OCI-LY7 (cell line): ENCODE measurements around the gene SLC39A12. TPM values are rescaled to one million over a fixed set of nuclear protein-coding genes. Genes with fewer than 3 reads are reported as not detected.

Experiments
- BruUV-seq: library from RNA; stranded (reverse); fragments of 400-500 nt; replicated peaks from 2 replicates; lab custom pipeline; 2021; lab: Mats Ljungman, UMichigan
- CTCF ChIA-PET: fragments of 300-600 bp; sonication (Branson Sonifier 250); formaldehyde crosslinking; loops from one replicate; lab custom pipeline; 2022; ENCODE audit warnings: antibody characterized with exemption; ENCODE audit not compliant: unreplicated experiment; lab: Charles Lee
- POLR2A ChIA-PET: fragments of 300-600 bp; sonication (Branson Sonifier 250); formaldehyde crosslinking; loops from one replicate; lab custom pipeline; 2022; ENCODE audit warnings: antibody characterized with exemption; lab: Charles Lee
- DNase-seq: peaks from one replicate; pipeline ENCODE4 v3.0.0-alpha.2; 2015; ENCODE audit warnings: low spot score
- H2AFZ ChIP-seq: fragments of 200-600 bp; sonication (generic), shearing (Covaris generic); 2 replicates; pipeline ENCODE4 v1.6.1; 2014; ENCODE audit warnings: mild to moderate bottlenecking, antibody characterized with exemption, low read length, moderate library complexity
- H3K27ac ChIP-seq: fragments of 200-600 bp; sonication (generic); 2 replicates; pipeline ENCODE4 v1.5.1; 2014; ENCODE audit warnings: mixed run types, low read depth, mild to moderate bottlenecking, moderate library complexity, low read length, inconsistent platforms; ENCODE audit not compliant: poor library complexity, severe bottlenecking
- H3K36me3 ChIP-seq: fragments of 200-600 bp; sonication (generic); 2 replicates; pipeline ENCODE4 v1.6.1; 2014; ENCODE audit warnings: mild to moderate bottlenecking, antibody characterized with exemption, low read length, moderate library complexity, mixed read lengths; ENCODE audit not compliant: insufficient read depth
- H3K4me1 ChIP-seq: fragments of 200-600 bp; sonication (generic); 2 replicates; pipeline ENCODE4 v1.5.1; 2014; ENCODE audit warnings: mild to moderate bottlenecking, low read length; ENCODE audit not compliant: insufficient read depth, poor library complexity, severe bottlenecking
- H3K4me2 ChIP-seq: fragments of 200-600 bp; sonication (generic); 2 replicates; pipeline ENCODE4 v1.6.1; 2014; ENCODE audit warnings: mild to moderate bottlenecking, low read length
- H3K4me3 ChIP-seq: fragments of 200-600 bp; sonication (generic); 2 replicates; pipeline ENCODE4 v1.5.1; 2014; ENCODE audit warnings: mild to moderate bottlenecking, low read depth, low read length; ENCODE audit not compliant: poor library complexity, severe bottlenecking
- H3K79me2 ChIP-seq: fragments of 200-600 bp; sonication (generic); 2 replicates; pipeline ENCODE4 v1.6.1; 2016; ENCODE audit warnings: low read depth, mild to moderate bottlenecking, low read length, moderate library complexity, mixed read lengths; ENCODE audit not compliant: insufficient read depth
- H3K9me2 ChIP-seq: fragments of 200-600 bp; sonication (generic); 2 replicates; pipeline ENCODE4 v1.6.1; 2016; ENCODE audit warnings: mild to moderate bottlenecking, low read length, mixed read lengths; ENCODE audit not compliant: insufficient read depth
- H3K9me3 ChIP-seq: fragments of 200-600 bp; sonication (generic); 2 replicates; pipeline ENCODE4 v1.6.1; 2014; ENCODE audit warnings: mild to moderate bottlenecking, mixed run types, low read length, mixed read lengths
- H4K20me1 ChIP-seq: fragments of 200-600 bp; sonication (generic); 2 replicates; pipeline ENCODE4 v1.6.1; 2014; ENCODE audit warnings: mild to moderate bottlenecking, antibody characterized with exemption, low read length, moderate library complexity, mixed read lengths; ENCODE audit not compliant: insufficient read depth
- CTCF ChIP-seq: fragments of 200-600 bp; sonication (generic); conservative IDR thresholded peaks from 2 replicates; pipeline ENCODE4 v1.5.1; 2014; ENCODE audit warnings: mild to moderate bottlenecking, antibody characterized with exemption, low read length, moderate library complexity, mixed read lengths
- EZH2phosphoT487 ChIP-seq: fragments of 200-600 bp; sonication (generic); IDR thresholded peaks from 2 replicates; pipeline ENCODE4 v1.6.1; 2018; ENCODE audit warnings: low read depth, borderline replicate concordance, mild to moderate bottlenecking, mixed run types, antibody characterized with exemption, low read length, moderate library complexity, mixed read lengths
- intact Hi-C: fragments of 100-400 bp; cut with micrococcal nuclease; formaldehyde crosslinking; loops from one replicate; pipeline ENCODE4 v1.10.0; 2022; ENCODE audit not compliant: unreplicated experiment
- total RNA-seq, 2 experiments: library from RNA; depleted of rRNA in 1 of 2; stranded (reverse); fragments of >200 nt in 1 of 2; shearing (Covaris generic) in 1 of 2; gene quantifications; 2 replicates each; pipeline ENCODE4 v1.2.3, GENCODE V29; 2014 to 2022

The SLC39A12 gene
- total RNA-seq, 2 experiments from 2014 or later = not detected

GRCh38 chr10:18059826-18060559 is 108.3 kb downstream of the SLC39A12 start:
- BruUV-seq = no TSS peak
- intact Hi-C loops = no loop called here
- Histone ChIP-seq H3K79me2 (no peaks in the 10 kb centered on the region), H4K20me1 (no peaks in the 10 kb centered on the region), H3K9me2 (no peaks in the 10 kb centered on the region), H3K9me3 (no peaks in the 10 kb centered on the region), H3K4me1 (no peaks in the 10 kb centered on the region), H3K4me2 (no peak overlapping the region), H3K4me3 (no peak overlapping the region), H3K27ac (no peak overlapping the region), H2AFZ (no peak overlapping the region), H3K36me3 (no peaks in the 10 kb centered on the region)
- TF ChIP-seq CTCF (no peak), EZH2phosphoT487 (no peak)
- no peak for DNase-seq
- ChIA-PET POLR2A (interaction anchor here (0.6 to 0.7 kb wide), 2 partner anchors 18 to 156 kb away, joined by 3 read pairs; no protein-coding TSS in a partner anchor), CTCF (no interaction called here)

GRCh38 chr10:18066947-18067346 is 115.2 kb downstream of the SLC39A12 start:
- H3K9me3 ChIP-seq = no peaks in the 10 kb centered on the region
- H4K20me1 ChIP-seq = no peaks in the 10 kb centered on the region
- no peak overlapping the region for H3K4me3 ChIP-seq
- H3K4me2 ChIP-seq = no peak overlapping the region
- no TSS peak for BruUV-seq
- H2AFZ ChIP-seq = no peak overlapping the region
- no peak for DNase-seq
- no peaks in the 10 kb centered on the region for H3K4me1 ChIP-seq
- ChIA-PET POLR2A (no interaction called here), CTCF (no interaction called here)
- intact Hi-C loops = no loop called here
- TF ChIP-seq EZH2phosphoT487 (no peak), CTCF (no peak)
- H3K79me2 ChIP-seq = no peaks in the 10 kb centered on the region
- no peak overlapping the region for H3K27ac ChIP-seq
- no peaks in the 10 kb centered on the region for H3K9me2 ChIP-seq
- H3K36me3 ChIP-seq = no peaks in the 10 kb centered on the region

- TF ChIP-seq CTCF (no peak), EZH2phosphoT487 (no peak)
- Histone ChIP-seq H3K27ac (no peak overlapping the region), H3K9me3 (no peaks in the 10 kb centered on the region), H3K36me3 (no peaks in the 10 kb centered on the region), H3K79me2 (no peaks in the 10 kb centered on the region), H2AFZ (no peak overlapping the region), H4K20me1 (no peaks in the 10 kb centered on the region), H3K9me2 (no peaks in the 10 kb centered on the region), H3K4me3 (no peak overlapping the region), H3K4me1 (no peaks in the 10 kb centered on the region), H3K4me2 (no peak overlapping the region)
- POLR2A ChIA-PET = no interaction called here
- CTCF ChIA-PET = no interaction called here
- DNase-seq = no peak
- intact Hi-C loops = no loop called here
- no TSS peak for BruUV-seq
Observed at GRCh38 chr10:18068401-18068800, 116.7 kb downstream of the SLC39A12 start.
